Upper lobe of left lung (tissue), 4 donors: ENCODE data around the gene VAMP4.

Experiments
- EP300 ChIP-seq, 4 donors: sonication (generic); formaldehyde crosslinking; IDR thresholded peaks; one replicate each; pipeline ENCODE4 v1.5.1; 2017; ENCODE audit warnings: antibody characterized with exemption in 4 of 4, control low read depth in 2 of 4
- POLR2A ChIP-seq, 4 donors: fragments of 450-650 bp; IDR thresholded peaks; one replicate each; pipeline ENCODE4 v1.5.1; 2016 to 2017; ENCODE audit warnings: antibody characterized with exemption in 4 of 4, mild to moderate bottlenecking in 2 of 4
- POLR2AphosphoS5 ChIP-seq, 2 donors: sonication (generic); formaldehyde crosslinking; IDR thresholded peaks; one replicate each; pipeline ENCODE4 v1.5.1; 2017; ENCODE audit warnings: antibody characterized with exemption in 2 of 2
- TF ChIP-seq, protein P1 (sequence below), 6 experiments: fragments of 450-650 bp in 4 of 6; fragments of 200-600 bp in 2 of 6; sonication (generic) in 2 of 6; IDR thresholded peaks; one replicate each; pipeline ENCODE4 v1.5.1; 2016 to 2019; ENCODE audit warnings: antibody characterized with exemption in 6 of 6

DNA sequence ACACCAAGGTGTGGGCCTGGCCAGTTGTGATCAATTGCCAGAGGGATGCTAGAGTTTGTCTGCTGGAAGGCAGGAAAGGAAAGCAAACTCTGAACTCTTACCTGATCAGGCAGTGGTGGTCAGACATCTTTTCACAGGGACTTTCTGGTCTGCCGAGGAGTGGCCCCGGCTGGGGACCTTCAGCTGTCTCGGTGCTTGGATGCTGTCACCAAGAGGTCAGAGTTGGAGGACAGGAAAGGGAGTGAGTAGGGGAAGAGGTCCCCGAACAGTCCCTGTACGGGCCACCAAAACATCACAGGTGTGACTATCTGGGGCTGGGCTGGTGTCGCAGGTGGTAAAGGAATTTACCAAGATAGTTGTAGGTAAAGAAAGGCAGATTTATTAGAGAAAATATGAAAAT lies 21.9 kb upstream of the VAMP4 start:
- no peak for TF ChIP-seq POLR2AphosphoS5 (IDR thresholded peaks at IDR 0.05)
- TF ChIP-seq, protein P1, sequence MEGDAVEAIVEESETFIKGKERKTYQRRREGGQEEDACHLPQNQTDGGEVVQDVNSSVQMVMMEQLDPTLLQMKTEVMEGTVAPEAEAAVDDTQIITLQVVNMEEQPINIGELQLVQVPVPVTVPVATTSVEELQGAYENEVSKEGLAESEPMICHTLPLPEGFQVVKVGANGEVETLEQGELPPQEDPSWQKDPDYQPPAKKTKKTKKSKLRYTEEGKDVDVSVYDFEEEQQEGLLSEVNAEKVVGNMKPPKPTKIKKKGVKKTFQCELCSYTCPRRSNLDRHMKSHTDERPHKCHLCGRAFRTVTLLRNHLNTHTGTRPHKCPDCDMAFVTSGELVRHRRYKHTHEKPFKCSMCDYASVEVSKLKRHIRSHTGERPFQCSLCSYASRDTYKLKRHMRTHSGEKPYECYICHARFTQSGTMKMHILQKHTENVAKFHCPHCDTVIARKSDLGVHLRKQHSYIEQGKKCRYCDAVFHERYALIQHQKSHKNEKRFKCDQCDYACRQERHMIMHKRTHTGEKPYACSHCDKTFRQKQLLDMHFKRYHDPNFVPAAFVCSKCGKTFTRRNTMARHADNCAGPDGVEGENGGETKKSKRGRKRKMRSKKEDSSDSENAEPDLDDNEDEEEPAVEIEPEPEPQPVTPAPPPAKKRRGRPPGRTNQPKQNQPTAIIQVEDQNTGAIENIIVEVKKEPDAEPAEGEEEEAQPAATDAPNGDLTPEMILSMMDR (IDR thresholded peaks at IDR 0.05) = no peak
- TF ChIP-seq POLR2A (IDR thresholded peaks at IDR 0.05) = no peak
- no peak for TF ChIP-seq EP300 (IDR thresholded peaks at IDR 0.05)
